Fibroblast of skin of back (primary cell): ENCODE data around the gene AIRE.
"Not testable (repeated sequence)": the region's sequence is repeated elsewhere in the genome, so short reads cannot be mapped to it uniquely, and the experiment has no call there.

ENCODE experiments used
- DNase-seq: peaks from one replicate; pipeline ENCODE4 v3.0.0-alpha.2; 2013

AIRE gene

GRCh38 chr21:44291936-44292811 lies 6.5 kb downstream of the AIRE start:
- no peak for DNase-seq

DNA sequence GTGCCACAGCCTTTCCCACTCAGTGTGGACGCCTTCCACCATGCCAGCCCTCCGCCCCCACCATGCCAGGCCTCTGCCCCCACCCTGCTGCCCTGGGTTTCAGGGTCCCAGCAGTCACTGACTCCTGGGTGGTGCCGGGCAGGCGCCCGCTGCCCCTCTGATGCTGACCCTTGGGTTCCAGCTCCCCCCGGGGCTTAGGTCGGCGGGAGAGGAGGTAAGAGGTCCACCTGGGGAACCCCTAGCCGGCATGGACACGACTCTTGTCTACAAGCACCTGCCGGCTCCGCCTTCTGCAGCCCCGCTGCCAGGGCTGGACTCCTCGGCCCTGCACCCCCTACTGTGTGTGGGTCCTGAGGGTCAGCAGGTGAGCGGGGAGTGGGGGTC lies 7.1 kb downstream of the AIRE start:
- DNase-seq, result no peak

- no peak for DNase-seq
Observed at GRCh38 chr21:44293551-44294231, 8.0 kb downstream of the AIRE start.

DNA sequence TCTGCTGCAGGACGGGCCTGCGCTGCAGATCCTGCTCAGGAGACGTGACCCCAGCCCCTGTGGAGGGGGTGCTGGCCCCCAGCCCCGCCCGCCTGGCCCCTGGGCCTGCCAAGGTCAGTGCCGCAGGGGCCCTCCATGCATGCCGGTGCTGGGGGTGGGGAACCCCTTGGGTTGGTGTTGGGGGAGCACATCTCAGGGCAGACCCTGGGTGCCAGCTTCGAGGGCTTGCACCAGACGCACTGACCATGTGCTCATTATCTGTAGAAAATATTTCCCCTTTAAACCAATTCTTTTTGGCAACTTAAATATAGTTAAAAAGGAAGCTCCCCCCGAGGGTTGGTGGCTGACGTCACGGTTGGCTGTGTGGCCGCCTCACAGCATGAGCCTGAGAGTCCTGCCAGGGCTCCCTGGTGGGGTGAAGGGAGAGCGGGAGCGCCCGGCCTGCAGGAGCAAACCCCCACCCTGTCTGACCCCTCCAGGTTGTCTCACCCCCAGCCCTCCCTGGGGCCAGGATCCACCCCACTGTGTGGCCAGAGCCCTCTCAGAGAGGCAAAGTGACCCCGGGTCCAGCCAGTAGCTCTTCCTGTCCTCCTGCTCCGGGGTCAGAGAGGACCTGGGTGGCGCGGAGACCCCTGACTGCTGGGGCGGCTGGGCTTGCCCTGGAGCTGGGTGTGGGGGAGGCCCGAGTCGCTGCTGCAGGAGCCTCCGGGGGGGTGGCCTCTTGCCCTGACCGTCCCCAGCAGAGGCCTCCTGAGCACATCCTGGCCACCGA lies 8.9 kb downstream of the AIRE start:
- DNase-seq, result peak; percentile 49

DNA sequence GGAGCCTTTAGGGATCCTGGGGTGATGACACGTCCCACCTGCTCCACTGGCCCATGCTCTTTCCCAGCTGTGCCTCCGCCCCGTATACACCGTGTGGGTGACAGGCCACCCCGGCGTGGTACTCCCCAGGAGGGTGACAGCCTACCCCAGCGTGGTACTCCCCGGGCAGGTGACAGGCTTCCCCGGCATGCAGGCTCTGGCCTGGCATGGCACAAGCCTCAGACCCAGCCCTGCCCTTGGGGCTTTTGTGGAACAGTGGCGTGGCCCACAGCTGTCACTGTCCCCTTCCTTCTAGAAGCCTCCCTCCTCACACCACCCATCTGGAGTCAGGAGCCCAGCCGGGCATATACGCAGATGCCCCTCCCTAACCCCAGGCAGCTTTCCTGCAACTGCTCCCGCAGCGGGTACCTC lies 9.5 kb downstream of the AIRE start:
- no peak for DNase-seq

DNA sequence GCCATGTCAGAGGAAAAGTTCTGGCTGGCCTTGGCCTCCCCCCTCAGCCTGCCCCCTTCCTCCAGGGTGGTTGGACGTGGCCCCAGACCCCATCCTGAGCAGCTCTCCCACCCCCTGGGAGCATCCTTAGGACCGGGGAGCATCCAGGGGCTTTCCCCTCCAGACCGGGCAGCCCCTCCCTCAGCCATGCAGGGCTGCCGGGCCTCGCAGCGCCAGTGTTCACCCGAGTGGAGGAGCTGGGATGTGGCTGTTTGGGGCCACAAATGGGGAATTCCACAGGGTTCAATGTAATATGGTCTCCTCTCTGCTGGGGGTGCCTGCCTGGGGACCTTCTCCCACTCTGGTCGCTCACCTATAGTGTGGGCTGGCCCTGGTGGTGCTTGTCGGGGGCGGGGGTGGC lies 10.0 kb downstream of the AIRE start:
- no peak for DNase-seq

DNA sequence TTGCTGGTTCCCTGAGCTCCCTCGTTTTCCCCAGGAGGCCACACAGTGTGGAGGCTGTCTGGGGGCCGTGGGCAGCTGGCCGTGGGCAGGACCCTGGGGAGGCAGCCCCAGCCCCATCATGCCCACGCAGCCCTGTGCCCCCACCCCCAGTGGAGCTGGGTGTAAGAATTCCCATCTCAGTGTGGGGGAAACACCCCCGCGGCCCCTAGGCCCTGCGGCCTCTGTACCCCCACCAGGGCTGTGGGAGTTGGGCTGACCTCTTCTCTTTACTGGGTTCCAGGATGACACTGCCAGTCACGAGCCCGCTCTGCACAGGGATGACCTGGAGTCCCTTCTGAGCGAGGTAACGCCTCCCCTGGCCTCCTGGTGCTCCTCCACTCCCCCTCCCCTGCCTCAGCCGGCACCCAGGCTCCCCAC lies 10.4 kb downstream of the AIRE start:
- DNase-seq, result no peak

GRCh38 chr21:44296916-44297315 lies 11.2 kb downstream of the AIRE start:
- no peak for DNase-seq

GRCh38 chr21:44297525-44298290 lies 12.0 kb downstream of the AIRE start:
- DNase-seq, result peak; percentile 77

DNA sequence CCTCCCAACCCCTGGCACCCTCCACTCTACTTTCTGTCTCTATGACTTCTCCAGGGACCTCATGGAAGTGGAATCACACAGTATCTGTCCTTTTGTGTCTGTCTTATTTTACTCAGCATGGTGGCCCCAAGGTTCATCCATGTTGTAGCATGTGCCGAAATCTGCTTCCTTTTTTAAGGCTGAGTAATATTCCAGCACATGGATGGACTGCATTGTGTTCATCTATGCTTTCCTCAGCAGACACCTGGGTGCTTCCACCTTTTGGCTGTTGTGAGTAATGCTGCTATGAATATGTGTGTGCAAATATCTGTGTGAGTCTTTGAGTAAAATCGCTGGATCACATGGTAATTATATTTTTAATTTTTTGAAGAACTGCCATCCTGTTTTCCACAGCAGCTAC lies 12.6 kb downstream of the AIRE start:
- no peak for DNase-seq

DNA sequence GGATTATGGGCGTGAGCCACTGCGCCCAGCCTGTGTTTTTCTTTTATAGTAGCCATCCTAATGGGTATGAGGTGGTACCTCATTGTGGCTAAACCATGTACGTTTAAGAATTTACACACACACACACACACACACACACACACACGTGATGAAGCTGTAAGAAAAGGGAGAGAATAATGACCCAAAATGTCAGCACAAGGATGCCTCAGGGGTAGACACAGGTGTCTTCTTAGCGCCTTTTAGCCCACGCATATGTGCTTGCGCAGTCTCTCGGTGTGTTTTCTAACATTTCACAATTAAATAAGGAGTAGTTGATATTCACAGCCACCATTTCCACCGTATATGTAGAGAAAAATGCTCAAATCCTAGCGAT lies 13.4 kb downstream of the AIRE start:
- DNase-seq, result peak; percentile 17

DNA sequence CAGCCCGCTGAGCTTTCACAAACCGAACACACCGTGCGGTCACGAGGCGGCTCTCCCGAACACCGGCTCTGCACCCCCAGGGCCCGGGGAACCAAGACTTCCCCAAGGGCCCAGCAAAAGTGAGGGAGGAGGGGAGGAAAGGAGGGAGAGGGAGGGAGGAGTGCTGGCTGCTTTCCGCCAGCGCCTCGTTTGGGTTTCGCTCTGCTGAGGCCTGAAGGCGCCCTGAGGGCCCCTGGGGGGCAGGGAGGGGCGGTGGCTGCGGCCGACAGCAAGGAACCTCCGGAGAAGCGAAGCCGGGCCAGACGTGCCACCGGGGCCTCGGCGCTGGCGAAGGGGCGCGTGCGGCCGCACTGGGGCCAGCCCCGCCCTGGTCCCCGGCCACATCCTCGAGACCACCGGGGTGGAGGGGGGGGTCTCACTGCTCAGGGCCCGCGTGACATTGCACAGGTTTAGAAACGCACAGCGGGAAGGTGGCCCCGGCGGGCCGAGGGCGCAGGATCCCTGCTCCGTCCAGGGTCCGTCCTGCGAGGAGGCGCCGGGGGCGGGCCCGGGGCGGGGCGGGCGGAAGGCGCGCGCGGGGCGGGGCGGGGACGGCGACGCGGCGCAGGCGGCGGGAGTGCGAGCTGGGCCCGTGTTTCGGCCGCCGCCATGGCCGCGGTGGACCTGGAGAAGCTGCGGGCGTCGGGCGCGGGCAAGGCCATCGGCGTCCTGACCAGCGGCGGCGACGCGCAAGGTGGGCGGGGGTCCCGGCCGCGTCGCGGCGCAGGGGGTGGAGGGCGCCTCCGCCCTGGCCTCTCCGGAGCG lies 14.0 kb downstream of the AIRE start, which contains the start of gene PFKL:
Gene PFKL (plus strand): TSS at position 596 of the 804 bp plus-strand sequence. CDS start 53 bp downstream, at position 649.
- peak; percentile 71 for DNase-seq

GRCh38 chr21:44300262-44300959 lies 14.7 kb downstream of the AIRE start:
- peak; percentile 64 for DNase-seq

- DNase-seq, result no peak
Observed at GRCh38 chr21:44301141-44301540, 15.5 kb downstream of the AIRE start.

DNA sequence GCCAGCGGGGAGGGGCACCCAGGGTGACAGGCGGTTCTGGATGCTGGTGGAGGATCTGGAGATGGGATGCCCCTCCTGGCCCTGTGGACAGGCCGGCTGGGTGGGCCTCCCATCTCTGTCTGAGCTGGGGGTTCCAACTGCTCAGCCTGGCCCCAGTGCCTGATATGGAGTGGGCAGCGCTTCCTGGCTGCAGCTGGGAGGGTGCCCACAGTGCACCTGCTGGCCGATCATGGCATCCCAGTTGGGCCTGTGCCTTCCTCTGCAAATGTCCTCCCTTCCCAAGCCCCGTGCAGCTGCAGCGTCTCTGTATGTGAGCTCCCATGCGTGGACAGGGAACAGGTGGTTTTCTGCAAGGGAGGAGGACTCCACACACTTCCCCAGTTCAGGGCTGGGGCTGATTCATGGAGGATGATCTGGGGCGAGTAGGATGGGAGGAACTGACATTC lies 16.3 kb downstream of the AIRE start:
- DNase-seq, result no peak

DNA sequence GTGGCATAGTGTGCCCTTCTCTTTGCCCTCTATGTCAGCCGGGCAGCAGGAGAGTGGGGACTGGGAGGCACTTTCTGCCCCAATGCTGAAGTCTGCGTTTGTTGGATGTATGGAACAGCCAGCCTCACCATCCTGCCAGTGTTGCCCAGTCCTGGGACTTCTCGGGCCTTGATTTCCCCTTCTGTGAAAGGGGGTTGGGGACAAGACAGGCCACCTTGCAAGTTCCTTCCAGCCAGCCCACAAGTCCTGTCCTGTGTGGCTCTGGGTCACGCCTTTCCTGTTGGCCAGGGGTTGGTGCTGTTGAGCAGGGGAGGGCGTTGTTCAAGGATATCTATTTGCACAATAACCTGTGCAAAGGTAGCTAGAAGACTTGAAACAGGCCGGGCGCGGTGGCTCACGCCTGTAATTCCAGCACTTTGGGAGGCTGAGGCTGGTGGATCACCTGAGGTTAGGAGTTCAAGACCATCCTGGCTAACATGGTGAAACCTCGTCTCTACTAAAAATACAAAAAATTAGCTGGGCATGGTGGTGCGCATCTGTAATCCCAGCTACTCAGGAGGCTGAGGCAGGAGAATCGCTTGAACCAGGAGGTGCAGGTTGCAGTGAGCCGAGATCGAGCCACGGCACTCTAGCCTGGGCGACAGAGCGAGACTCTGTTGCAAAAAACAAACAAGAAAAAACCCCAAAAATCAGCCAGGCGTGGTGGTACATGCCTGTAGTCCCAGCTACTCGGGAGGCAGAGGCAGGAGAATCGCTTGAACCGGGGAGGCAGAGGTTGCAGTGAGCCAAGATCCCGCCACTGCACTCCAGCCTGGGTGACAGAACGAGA lies 17.1 kb downstream of the AIRE start:
- not testable (repeated sequence) for DNase-seq

DNA sequence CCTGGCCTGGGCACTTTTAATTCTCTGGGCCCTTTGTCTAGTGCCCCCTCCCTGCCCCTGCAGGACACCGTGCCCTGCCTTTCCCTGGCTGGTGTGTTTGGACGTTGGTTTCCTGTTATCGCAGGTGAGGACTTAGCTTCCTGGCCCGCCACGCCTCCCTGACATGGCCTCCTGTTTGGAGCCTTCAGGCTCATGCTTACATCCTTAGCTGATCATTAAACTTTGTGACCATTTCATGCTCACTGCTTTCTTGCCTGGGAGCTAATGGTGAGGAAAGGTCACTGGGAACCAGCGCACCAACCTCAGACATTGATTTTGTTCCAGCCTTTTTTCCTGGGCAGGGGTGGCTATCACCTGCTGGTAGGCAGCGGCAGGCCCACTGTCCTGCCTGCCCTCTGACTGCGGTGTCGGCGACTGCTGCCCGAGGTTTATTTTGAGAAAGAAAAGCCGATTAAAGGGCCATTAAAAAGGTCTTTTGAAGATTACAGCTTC lies 17.9 kb downstream of the AIRE start:
- DNase-seq, result no peak

GRCh38 chr21:44304011-44304616 lies 18.4 kb downstream of the AIRE start:
- DNase-seq, result no peak

DNA sequence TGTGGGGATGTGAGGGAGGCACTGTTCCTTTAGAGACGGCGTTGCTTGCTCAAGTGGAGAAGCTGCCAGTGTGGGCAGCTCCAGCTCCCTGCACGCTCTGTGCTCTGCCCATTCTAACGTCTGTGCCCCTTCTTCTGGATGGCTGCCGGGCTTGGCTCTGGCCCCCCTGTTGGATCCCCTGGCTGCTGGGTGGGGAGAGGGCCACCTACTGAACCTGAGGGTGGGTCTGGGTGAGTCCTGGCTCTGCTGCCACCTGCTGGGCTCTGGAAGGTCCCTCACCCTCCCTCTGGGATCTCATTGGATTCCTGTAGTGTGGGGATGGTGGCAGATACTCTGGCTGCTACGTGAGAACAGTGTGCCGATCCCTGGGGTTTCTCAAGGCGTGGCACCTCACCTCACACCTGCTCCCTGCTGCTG lies 19.2 kb downstream of the AIRE start:
- peak; percentile 44 for DNase-seq
